GM12878 (cell line): ENCODE measurements around the gene CERK. TPM values are rescaled to one million over a fixed set of nuclear protein-coding genes. Genes with fewer than 3 reads are reported as not detected.

Source experiments
- FOXM1 ChIP-seq: IDR thresholded peaks from 2 replicates; pipeline ENCODE4 v1.6.1; 2012; ENCODE audit warnings: low read depth, mild to moderate bottlenecking, inconsistent platforms, low read length, moderate library complexity
- IKZF2 ChIP-seq, 2 experiments: fragments of 450-650 bp; IDR thresholded peaks; 2 replicates each; pipeline ENCODE4 v1.6.1; 2017; ENCODE audit warnings: mild to moderate bottlenecking in 2 of 2, moderate library complexity in 2 of 2
- KAT2A ChIP-seq: conservative IDR thresholded peaks from 2 replicates; pipeline ENCODE4 v1.6.1; 2011; ENCODE audit warnings: low read depth, low read length; ENCODE audit not compliant: control insufficient read depth
- MTA3 ChIP-seq: IDR thresholded peaks from 2 replicates; pipeline ENCODE4 v1.6.1; 2012; ENCODE audit warnings: low read length, inconsistent platforms, borderline replicate concordance
- NR2C1 ChIP-seq: fragments of 450-650 bp; IDR thresholded peaks from 2 replicates; pipeline ENCODE4 v1.6.1; 2017; ENCODE audit warnings: antibody characterized with exemption, mild to moderate bottlenecking, moderate library complexity
- RBBP5 ChIP-seq: fragments of 200-600 bp; sonication (generic); conservative IDR thresholded peaks from 2 replicates; pipeline ENCODE4 v1.6.1; 2016
- SP1 ChIP-seq: IDR thresholded peaks from one replicate; pipeline ENCODE4 v1.6.1; 2011; ENCODE audit warnings: low read depth, low read length
- SREBF2 ChIP-seq: IDR thresholded peaks from 2 replicates; pipeline ENCODE4 v1.6.1; 2012; ENCODE audit warnings: mild to moderate bottlenecking, low read length
- YBX1 ChIP-seq: fragments of 450-650 bp; IDR thresholded peaks from 2 replicates; pipeline ENCODE4 v1.6.1; 2016; ENCODE audit warnings: antibody characterized with exemption
- YY1 ChIP-seq: IDR thresholded peaks from 2 replicates; pipeline ENCODE4 v1.6.1; 2011; ENCODE audit warnings: low read depth, mild to moderate bottlenecking, low read length
- ZNF274 ChIP-seq: IDR thresholded peaks from one replicate; pipeline ENCODE4 v1.8.0; 2011; ENCODE audit not compliant: insufficient read length, insufficient read depth
- polyA plus RNA-seq, 11 experiments: library from polyadenylated mRNA; depleted of rRNA in 4 of 11; unstranded in 6 of 11; stranded (reverse) in 5 of 11; fragments of >200 nt; fragmentation: Nextera tagmentation in 4 of 11; fragmentation: Illumina TruSeq in 1 of 11; extraction: Ambion mirVana in 4 of 11; extraction: Trizol in 1 of 11; gene quantifications; 1 replicate in 1 of 11; 2 replicates in 10 of 11; pipeline versions ENCODE4 v1.2.1 to v1.2.3, GENCODE V29; 2011 to 2016; ENCODE audit warnings: inconsistent platforms in 2 of 11, missing spikeins in 2 of 11, low read depth in 1 of 11
- total RNA-seq, 4 experiments: library from RNA; depleted of rRNA in 3 of 4; stranded (reverse); fragments of >200 nt in 3 of 4; fragmentation: Illumina TruSeq in 1 of 4; extraction: Trizol in 1 of 4; gene quantifications; 2 replicates each; pipeline versions ENCODE4 v1.2.1 to v1.2.3, GENCODE V29; 2013 to 2021
- TF ChIP-seq, protein P1 (sequence below): fragments of 450-650 bp; IDR thresholded peaks from 2 replicates; pipeline ENCODE4 v1.6.1; 2017; ENCODE audit warnings: antibody characterized with exemption, mild to moderate bottlenecking, moderate library complexity
- TF ChIP-seq, protein P2 (sequence below): fragments of 450-650 bp; IDR thresholded peaks from 2 replicates; pipeline ENCODE4 v1.6.1; 2017; ENCODE audit warnings: mild to moderate bottlenecking
- TF ChIP-seq, protein P3 (sequence below): fragments of 450-650 bp; IDR thresholded peaks from 2 replicates; pipeline ENCODE4 v1.6.1; 2017; ENCODE audit warnings: low read depth, mild to moderate bottlenecking, moderate library complexity
- TF ChIP-seq, protein P4 (sequence below): IDR thresholded peaks from 2 replicates; pipeline ENCODE4 v1.6.1; 2011; ENCODE audit warnings: borderline replicate concordance, low read depth, mild to moderate bottlenecking, moderate library complexity, mixed read lengths, low read length; ENCODE audit not compliant: insufficient read depth; ENCODE audit errors: extremely low read length
- TF ChIP-seq, protein P5 (sequence below): fragments of 150-350 bp; IDR thresholded peaks from 2 replicates; pipeline ENCODE4 v1.6.1; 2016; ENCODE audit warnings: low read depth, low read length
- TF ChIP-seq, protein P6 (sequence below): fragments of 450-650 bp; IDR thresholded peaks from 2 replicates; pipeline ENCODE4 v1.6.1; 2017; ENCODE audit warnings: borderline replicate concordance

CERK gene
- total and polyA plus RNA-seq, 10 of the 15 experiments (the other 5 are each of a cell fraction or from before 2014, with no cell fraction given): 4.0 to 41.1 (median 30.2) TPM

DNA sequence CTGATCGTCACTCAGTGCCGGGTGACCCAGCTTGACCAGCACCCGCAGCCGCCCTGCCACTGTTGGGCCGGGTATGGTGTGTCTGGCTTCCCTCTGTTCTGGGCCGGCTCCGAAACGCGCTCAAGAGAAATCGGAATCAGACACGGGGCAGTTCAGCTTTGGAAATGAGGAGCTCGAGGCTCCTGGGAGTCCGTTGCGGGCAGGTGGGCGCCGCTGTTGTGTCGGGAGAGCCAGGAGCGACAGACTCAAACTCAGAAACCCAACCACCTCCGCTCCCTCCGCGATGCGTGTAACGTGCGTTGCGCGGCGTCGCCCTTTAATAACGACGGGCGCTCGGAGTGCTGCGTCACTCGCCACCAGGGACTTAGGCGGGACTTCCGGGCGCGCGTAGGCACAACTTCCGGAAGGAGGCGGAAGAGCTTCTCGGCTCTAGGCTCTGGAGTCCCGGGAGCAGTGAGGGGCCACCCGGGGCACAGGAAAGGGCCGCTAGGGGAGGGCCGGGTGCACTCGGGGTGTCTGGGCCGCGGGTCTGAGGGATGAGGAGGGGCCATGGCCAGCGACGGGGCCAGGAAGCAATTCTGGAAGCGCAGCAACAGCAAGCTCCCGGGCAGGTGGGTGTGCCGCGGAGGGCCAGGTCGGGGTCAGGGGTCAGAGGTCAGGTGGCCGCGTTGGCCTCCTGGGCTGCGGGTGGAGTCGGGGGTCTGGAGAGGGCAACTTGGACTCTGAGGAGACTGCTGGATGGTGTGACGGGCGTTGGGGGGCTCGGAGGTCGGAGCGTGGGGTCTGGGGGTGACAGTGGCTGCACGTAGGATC is 24.4 kb upstream of the CERK start, which contains the start of gene TBC1D22A (continued):
- TF ChIP-seq, protein P1, sequence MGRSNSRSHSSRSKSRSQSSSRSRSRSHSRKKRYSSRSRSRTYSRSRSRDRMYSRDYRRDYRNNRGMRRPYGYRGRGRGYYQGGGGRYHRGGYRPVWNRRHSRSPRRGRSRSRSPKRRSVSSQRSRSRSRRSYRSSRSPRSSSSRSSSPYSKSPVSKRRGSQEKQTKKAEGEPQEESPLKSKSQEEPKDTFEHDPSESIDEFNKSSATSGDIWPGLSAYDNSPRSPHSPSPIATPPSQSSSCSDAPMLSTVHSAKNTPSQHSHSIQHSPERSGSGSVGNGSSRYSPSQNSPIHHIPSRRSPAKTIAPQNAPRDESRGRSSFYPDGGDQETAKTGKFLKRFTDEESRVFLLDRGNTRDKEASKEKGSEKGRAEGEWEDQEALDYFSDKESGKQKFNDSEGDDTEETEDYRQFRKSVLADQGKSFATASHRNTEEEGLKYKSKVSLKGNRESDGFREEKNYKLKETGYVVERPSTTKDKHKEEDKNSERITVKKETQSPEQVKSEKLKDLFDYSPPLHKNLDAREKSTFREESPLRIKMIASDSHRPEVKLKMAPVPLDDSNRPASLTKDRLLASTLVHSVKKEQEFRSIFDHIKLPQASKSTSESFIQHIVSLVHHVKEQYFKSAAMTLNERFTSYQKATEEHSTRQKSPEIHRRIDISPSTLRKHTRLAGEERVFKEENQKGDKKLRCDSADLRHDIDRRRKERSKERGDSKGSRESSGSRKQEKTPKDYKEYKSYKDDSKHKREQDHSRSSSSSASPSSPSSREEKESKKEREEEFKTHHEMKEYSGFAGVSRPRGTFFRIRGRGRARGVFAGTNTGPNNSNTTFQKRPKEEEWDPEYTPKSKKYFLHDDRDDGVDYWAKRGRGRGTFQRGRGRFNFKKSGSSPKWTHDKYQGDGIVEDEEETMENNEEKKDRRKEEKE: no peak
- TF ChIP-seq, protein P2, sequence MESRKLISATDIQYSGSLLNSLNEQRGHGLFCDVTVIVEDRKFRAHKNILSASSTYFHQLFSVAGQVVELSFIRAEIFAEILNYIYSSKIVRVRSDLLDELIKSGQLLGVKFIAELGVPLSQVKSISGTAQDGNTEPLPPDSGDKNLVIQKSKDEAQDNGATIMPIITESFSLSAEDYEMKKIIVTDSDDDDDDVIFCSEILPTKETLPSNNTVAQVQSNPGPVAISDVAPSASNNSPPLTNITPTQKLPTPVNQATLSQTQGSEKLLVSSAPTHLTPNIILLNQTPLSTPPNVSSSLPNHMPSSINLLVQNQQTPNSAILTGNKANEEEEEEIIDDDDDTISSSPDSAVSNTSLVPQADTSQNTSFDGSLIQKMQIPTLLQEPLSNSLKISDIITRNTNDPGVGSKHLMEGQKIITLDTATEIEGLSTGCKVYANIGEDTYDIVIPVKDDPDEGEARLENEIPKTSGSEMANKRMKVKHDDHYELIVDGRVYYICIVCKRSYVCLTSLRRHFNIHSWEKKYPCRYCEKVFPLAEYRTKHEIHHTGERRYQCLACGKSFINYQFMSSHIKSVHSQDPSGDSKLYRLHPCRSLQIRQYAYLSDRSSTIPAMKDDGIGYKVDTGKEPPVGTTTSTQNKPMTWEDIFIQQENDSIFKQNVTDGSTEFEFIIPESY: 0 out of 2 replicates have a peak, but pooled peaks have one; percentile 20
- TF ChIP-seq YBX1 (no peak), FOXM1 (no peak), KAT2A (no peak), YY1 (no peak; the same call in 1 of the 2 replicates), SREBF2 (no peak), ZNF274 (no peak), SP1 (peak; percentile 69), IKZF2 (IDR thresholded peaks at IDR 0.05) (no peak; a peak in 1 of 4 replicates), MTA3 (no peak), RBBP5 (no peak), NR2C1 (peak; percentile 99)
- TF ChIP-seq, protein P3, sequence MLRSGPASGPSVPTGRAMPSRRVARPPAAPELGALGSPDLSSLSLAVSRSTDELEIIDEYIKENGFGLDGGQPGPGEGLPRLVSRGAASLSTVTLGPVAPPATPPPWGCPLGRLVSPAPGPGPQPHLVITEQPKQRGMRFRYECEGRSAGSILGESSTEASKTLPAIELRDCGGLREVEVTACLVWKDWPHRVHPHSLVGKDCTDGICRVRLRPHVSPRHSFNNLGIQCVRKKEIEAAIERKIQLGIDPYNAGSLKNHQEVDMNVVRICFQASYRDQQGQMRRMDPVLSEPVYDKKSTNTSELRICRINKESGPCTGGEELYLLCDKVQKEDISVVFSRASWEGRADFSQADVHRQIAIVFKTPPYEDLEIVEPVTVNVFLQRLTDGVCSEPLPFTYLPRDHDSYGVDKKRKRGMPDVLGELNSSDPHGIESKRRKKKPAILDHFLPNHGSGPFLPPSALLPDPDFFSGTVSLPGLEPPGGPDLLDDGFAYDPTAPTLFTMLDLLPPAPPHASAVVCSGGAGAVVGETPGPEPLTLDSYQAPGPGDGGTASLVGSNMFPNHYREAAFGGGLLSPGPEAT: no peak; the same call in none of the 2 replicates
- TF ChIP-seq, protein P4, sequence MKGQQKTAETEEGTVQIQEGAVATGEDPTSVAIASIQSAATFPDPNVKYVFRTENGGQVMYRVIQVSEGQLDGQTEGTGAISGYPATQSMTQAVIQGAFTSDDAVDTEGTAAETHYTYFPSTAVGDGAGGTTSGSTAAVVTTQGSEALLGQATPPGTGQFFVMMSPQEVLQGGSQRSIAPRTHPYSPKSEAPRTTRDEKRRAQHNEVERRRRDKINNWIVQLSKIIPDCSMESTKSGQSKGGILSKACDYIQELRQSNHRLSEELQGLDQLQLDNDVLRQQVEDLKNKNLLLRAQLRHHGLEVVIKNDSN: no peak
- TF ChIP-seq, protein P5, sequence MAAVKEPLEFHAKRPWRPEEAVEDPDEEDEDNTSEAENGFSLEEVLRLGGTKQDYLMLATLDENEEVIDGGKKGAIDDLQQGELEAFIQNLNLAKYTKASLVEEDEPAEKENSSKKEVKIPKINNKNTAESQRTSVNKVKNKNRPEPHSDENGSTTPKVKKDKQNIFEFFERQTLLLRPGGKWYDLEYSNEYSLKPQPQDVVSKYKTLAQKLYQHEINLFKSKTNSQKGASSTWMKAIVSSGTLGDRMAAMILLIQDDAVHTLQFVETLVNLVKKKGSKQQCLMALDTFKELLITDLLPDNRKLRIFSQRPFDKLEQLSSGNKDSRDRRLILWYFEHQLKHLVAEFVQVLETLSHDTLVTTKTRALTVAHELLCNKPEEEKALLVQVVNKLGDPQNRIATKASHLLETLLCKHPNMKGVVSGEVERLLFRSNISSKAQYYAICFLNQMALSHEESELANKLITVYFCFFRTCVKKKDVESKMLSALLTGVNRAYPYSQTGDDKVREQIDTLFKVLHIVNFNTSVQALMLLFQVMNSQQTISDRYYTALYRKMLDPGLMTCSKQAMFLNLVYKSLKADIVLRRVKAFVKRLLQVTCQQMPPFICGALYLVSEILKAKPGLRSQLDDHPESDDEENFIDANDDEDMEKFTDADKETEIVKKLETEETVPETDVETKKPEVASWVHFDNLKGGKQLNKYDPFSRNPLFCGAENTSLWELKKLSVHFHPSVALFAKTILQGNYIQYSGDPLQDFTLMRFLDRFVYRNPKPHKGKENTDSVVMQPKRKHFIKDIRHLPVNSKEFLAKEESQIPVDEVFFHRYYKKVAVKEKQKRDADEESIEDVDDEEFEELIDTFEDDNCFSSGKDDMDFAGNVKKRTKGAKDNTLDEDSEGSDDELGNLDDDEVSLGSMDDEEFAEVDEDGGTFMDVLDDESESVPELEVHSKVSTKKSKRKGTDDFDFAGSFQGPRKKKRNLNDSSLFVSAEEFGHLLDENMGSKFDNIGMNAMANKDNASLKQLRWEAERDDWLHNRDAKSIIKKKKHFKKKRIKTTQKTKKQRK: no peak
- TF ChIP-seq, protein P6, sequence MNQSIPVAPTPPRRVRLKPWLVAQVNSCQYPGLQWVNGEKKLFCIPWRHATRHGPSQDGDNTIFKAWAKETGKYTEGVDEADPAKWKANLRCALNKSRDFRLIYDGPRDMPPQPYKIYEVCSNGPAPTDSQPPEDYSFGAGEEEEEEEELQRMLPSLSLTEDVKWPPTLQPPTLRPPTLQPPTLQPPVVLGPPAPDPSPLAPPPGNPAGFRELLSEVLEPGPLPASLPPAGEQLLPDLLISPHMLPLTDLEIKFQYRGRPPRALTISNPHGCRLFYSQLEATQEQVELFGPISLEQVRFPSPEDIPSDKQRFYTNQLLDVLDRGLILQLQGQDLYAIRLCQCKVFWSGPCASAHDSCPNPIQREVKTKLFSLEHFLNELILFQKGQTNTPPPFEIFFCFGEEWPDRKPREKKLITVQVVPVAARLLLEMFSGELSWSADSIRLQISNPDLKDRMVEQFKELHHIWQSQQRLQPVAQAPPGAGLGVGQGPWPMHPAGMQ: no peak
